Activated CD8-positive, alpha-beta memory T cell treated with anti-CD3 and anti-CD28 coated beads for 24 hours (primary cell): ENCODE data around the gene ELAVL3.
A peak's percentile ranks its signal among the peaks of the same experiment; 100 is the strongest.
"Not testable (repeated sequence)": the region's sequence is repeated elsewhere in the genome, so short reads cannot be mapped to it uniquely, and the experiment has no call there.

Experiments
- DNase-seq: peaks from one replicate; pipeline ENCODE4 v3.0.0-alpha.2; 2020

Gene ELAVL3

DNA sequence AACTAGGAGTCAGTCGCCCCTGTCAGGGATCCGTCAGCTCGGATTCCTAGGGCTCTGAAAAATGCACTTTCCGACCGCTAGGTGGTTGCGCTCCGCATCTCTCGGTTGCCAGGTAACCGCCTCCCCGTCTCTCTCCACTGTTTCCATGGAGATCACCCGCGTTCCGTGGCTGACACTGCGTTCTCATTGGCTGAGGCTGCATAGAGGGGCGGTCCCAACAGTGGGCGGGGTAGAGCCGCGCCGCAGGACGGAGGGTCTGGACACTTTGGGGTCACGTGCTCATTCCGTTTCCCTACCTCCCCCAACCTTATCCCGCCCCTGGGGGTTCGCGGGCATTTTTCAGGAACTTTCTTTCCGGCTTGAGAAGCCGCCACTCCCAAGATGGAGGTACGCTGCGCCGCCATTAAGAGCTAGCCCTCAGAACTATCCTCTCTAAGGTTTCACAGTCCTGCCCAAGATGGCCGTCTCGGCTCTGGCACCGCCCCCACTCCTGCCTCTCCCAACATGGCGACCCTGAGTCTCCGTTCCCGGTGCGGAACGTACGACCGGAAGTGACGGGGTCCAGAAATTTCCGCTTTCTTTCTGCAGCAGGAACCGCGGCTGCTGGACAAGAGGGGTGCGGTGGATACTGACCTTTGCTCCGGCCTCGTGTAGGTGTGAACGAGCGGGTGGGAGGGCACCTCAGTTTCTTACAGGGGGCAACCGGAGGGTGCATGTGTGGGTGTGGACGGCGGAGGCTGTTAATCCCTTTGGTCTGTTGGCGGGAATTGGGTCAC, 45.6 kb downstream of the ELAVL3 start, which contains the start of the genes ODAD3 and PRKCSH:
ODAD3 (minus strand) TSS at position 65 of the 776 bp plus-strand sequence. CDS start 105 bp downstream, outside the sequence.
PRKCSH (plus strand) TSS at position 579 of the 776 bp plus-strand sequence. CDS start 483 bp downstream, outside the sequence.
- peak; percentile 98 for DNase-seq

DNA sequence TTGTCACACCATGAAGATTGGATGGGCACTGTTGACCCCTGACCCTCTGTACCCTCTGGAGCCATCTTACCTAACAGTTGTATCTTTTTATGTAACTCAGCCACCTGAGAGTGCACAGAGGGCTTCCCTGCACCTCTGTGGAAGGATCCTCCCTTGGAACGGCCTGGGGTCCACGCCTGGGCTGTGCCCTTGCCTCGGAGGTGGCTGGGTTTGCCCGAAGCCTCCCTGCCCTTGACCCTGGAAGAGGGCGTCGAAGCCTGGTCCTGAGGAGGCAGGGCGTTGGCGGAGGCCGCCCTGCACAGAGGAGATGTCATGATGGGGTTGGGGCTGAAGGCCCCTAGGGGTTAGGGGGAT, 46.2 kb downstream of the ELAVL3 start:
- DNase-seq = no peak

DNA sequence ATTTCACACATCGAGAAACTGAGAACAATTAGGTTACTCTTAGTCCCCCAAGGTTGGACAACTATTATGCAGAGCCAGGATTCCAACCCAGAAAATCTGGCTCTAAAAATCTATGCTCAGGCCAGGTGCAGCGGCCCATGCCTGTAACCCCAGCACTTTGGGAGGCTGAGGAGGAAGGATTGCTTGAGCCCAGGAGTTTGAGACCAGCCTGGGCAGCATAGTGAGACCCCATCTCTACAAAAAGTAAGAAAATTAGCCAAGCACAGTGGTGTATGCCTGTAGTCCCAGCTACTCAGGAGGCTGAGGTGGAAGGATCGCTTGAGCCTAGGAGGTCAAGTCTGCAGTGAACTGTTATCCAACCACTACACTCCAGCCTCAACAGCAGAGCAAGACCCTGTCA, 47.3 kb downstream of the ELAVL3 start:
- not testable (repeated sequence) for DNase-seq

DNA sequence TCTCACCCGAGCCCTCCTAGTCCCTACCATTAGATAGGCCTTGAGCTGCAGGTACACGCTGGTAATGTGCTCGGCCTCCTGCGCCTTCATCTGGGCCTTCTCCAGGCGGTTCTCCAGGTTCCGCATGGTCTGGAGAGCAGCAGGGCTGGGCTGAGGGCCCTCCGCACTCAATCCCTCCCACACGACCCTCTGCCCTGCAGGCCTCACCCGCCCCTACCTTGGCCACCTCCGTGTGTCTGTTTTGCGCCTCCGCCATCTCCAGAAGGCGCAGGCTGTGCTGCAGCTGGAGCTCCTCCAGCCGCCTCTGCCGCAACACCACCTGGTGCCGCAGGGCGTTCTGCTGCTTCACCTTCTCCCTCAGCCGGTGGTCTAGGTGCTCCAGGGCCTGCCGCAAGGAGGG, 54.2 kb downstream of the ELAVL3 start:
- DNase-seq = no peak

DNA sequence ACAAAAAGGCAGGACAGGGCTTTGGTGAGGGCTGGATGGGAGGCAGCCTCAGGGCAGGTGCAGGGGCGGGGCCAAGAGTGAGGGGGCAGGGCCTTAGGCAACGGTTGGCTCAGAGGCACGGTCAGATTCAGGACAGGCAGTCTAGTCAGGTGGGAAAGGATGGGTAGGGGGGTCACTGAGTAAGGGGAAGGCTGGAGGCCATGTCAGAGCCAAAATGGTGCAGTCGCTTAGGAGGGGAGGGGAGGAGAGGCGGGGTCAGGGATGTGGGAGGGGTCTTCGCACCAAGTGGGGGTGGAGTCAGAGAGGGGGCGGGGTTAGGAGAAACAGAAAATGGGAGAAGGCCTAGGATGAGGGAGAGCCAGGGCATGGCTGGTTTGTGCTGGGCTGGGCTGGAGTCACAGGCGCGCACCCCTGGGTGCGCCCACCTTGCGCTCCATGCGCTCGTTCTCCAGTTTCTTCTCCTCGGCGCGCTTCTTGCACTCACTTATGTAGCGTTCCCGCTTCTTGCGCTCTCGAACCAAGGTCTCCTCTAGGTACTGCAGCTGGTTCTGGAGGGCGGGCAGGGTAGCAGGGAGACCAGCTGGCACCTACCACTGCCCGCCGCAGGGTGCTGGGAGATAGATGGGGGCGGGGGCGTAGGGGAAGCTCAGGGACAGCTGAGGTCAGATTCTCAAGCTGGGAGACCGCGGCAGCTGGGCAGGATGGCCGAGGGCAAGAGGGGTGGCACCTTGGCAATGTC, 55.0 kb downstream of the ELAVL3 start:
- DNase-seq = no peak

DNA sequence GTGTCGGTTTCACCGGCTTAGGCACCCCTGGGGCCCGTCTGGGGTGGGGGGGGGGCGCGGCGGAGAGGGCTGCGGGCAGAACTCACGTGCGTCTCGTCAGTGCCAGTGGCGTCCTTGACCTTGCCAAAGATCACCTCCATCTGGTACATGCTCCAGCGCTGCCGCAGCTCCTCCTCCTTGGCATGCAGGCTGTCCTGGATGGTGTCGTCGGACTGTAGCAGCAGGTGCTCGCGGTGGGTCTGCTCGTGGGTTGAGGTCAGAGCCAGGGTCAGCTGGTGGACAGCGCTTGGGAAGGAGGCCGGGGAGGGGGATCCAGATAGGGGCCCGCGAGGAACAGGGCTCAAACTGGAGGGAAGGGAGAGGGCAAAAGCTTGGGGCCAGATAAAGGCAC, 57.1 kb downstream of the ELAVL3 start:
- no peak for DNase-seq

DNA sequence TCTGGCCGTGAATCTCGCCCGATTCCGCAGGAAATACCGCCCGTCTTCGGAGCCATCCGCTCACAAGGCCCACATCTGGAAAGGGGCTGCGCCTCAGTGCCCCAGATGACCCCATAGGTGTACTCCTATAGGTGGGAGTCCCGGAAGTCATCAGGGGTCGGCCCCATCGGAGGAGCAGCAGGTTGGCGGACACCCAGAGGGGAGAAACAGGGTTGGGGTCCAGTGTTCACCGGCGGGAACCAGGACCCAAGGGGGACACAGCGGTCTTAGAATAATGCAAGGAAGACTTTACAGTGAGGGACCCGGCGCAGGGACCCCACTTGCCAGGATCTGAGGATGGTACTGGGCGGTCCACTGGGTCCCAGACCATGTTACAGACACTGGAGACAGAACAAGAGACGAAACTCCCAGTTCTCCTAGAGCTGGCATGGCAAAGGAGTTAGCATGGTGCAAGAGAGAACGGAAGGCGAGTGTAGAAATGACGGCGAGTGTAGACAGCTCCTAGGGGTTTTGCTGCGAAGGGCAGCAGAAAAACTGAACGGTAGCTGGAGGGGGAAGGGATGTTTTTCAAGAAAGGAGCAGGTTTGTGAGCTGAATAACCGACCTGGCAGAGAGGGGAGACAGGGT, 57.6 kb downstream of the ELAVL3 start:
- no peak for DNase-seq

DNA sequence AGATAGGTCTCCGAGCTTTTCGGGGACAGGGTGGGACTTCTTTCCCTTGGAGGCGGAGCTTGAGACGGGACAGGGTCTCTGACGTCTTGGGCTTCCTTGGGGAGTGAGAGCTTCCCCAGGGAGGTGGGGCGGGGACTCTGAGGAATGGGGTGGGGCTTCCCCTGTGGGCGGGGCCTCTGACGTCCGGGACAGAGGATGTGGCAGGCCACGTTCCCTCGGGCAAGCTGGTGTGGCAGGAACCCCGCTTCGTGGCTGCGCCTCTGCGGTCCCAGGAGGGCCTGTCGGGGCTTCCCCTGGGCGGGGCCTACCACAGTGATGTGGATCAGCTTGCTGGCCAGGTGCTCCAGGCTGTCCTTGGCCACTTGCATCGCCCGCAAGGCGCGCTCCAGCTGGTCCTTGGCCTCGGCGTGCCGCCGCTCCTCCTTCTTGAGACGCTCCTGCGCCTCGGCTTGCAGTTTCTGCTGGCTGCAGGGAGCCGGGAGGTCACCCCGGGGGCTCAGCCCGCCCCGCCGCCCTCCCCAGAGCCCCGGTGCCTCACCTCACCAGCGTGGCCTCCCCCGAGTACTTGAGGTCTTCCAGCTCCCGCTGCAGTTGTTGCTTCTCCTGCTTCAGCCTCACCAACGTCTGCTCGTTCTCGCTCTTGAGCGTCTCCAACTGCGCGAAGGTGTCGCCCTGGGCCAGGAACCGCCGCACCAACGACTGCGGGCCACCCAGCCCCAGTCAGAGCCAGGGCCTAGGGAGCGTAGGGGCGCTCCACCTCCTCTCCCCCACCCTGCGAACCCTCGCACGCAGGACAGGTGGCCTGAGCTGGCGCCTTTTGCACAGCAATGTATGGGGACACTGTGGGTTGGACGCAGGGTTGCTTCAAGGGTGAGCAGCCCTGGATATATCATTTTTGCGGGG, 58.4 kb downstream of the ELAVL3 start:
- peak; percentile 84 for DNase-seq

DNA sequence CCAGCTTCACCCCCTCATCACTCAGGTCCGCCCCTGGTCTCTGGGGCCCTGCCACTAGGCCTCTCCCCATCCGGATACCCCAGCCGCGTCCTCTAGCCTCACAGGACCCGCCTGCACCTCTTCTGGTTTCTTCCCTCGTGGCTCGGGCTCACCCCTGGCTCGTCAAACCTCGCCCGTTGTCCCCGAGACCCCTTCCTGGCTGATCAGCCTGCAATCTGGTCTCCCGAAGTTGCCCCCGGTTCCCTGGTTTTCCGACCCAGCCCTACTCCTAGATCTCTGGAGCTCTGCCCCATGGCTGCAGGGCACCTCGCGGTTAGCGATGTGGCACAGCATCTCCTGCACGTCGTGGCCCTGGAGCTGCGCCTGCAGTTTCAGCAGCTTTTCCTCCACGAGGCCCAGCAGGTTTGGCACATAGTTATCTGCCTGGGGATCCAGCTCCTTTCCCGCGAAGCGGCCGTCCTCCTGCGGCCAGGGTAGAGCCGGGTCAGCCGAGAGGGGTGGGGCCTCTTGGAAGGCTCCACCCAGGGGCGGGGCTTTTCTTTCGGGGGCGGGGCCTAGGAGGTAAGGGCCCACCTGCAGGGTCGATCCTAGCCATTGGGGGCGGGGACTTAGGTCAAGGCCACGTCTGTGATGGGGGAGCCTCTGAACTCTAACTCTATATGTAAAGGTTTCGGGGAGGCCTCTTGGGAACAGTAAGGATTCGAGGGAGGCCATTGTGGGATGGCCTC, 59.3 kb downstream of the ELAVL3 start:
- peak; percentile 80 for DNase-seq

DNA sequence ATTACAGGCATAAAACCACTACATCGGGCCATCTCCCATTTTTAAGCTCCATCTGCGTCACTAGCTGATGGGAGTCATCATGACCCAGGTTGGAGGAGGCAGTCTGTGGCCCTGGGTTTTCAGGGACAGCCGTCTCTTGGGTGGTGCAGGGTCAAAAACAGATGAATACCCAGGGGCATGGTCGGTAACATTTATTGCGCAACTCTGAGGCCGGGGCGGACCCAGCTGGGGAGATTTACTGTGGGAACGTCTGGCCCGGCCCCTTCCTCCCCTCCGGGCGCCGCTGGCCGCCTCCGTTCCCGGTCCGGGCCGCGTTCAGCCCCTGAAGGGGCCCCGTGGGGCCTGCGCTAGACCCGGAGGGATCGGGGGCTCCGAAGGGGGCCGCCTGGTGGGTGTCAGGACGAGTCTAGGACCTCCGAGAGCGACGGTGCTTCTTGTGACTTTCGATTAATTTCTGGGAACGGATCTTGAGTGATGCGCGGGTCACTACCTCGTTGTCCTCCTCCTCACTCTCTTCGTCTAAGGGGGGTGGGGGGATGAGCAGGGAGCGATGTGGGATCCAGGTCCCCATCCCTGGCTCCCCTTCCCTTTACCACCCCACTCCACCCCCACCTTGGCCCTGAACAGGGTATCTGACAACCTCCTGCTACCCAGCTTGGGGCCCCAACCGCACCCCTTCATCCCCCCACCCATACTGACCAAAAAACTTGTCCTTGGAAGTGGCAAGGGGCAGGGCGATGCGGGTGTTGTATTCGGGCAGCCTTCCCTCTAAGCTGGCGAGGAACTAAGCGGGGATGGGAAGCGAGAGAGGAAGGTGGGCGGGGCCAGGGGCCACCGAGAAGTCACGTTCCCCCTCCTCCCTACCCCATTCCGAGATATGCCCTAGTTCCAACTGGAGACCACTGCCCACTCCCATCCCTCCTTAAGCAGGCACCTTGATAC, 60.1 kb downstream of the ELAVL3 start:
- DNase-seq = no peak

DNA sequence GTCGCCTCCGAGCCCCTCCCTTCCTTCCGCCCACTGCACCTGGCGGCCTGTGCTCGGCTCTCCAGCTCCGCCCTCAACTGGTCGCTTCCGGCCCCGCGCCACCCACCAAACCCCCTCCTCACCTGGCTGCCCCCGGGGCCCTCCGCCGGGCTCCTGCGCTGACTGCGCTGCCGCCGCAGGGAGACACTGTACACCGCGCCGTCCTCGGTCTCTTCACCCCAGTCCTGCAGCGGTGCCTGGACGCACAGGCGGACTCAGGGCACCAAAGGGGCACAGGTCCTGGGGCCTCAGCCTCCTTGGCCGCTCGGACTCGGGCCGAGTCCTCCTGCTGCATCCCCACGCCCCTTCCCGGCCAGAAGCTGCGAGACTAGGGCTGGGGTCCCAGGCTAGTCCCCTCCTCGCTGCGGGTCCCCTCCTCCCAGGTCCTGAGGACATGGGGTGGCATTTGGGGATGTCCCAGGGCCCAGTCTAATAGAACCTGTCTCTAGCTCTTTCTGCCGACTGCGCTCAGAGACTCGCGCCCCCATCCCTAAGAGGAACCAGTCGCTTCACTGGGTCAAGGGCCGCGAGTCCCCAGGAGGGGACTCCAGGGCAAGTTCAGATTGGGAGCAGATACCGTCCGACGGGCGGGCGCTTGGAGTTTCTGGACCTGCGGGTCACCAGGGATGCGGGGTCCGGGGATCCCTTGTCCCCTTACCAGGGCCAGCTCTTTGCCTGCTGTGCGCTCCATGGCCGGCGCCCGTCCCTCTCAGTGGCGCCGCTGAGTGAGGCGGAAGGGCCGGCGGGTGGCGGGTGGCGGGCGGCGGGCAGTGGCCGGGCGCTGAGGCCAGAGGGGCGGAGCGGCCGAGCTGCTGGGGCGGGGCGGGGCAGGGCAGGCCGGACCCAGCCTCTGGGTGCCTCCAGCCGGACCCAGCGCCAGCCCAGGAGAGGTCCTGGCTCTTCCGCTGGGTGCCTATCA, 62.0 kb downstream of the ELAVL3 start, which contains the start of gene RGL3:
RGL3 (minus strand) TSS at position 766 of the 958 bp plus-strand sequence; CDS start at position 730, 36 bp downstream.
- no peak for DNase-seq

DNA sequence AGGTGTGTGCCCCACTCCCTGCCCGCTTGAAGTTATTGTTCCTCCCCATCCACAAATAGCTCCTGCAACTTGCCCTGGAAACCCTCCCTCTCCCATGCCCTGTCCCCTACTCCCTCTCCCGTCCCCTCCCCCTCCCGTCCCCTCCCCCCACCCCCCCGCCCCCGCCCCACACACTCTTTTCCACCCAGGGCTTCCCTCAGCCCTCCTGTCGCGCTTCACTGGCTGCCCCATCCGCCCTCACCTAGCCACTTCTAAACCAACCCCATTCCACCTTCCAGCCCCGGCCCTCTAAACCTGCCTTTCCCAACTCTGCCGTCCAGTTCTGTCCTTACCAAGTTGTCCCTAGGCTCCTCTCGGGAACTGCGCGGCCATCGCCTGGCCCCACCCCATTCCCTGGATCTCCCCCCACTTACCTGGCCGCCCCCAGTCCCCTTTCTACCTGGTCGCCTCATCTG, 62.7 kb downstream of the ELAVL3 start:
- DNase-seq = no peak

DNA sequence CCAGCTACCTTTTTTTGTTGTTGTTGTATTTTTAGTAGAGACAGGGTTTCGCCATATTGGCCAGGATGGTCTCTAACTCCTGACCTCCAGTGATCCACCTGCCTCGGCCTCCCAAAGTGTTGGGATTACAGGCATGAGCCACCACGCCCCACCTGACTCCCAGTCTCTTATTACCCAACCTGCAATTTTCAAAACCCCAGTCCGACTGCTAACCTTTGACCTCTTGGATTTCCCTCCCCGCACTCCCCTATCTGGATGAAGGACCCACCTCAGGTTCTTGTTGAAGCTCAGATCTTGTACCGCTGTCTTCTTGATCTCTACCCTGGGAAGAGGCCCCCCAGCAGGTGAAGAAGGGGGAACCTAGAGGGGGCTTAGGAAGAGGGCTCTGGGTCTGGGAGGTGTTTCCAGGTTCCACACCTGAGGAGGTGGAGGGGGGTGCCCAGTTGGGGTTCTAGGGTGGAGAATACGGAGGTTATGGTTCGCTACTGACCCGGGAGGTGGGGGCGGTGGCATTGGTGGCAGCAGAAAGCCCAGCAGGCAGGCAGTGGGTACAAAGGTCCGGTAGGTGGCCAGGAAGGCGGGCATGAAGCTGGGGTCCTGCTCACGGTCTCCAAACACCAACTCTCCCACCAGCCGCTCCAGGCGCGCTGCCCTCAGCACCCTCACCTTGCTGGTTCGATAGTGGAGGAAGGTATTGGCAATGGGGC, 64.3 kb downstream of the ELAVL3 start:
- no peak for DNase-seq

DNA sequence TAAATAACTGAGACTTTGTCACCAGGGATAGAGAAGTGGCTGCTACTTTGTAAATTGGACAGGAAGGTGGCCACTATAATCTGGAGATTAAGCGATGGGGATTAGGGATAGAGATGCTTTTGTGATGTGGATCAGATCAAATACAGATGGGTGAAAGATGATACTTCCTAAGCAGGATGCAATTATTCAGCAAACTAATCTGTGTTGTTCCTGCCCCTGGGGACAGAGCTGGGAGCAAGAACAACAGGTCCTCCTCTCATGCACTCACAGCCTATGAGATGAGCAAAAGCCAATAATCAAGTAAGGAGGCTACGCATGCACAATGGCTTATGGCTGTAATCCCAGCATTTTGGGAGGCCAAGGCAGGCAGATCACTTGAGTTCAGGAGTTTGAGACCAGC, 66.3 kb downstream of the ELAVL3 start:
- no peak for DNase-seq

DNA sequence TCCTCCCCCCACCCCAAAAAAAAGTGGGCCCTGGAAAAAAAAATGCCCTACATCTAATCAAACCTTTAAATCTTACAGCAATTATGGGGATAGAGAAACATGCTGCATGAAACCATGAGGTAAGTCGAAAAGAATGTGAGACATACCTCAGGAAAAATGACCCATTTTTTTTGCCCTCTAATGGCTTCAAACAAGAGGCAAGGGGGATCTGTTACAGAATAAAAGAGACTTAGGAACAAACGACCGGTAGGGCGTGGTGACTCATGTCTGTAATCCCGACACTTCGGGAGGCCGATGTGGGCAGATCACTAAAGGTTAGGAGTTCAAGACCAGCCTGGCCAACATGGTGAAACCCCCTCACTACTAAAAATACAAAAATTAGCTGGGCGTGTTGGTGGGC, 70.2 kb downstream of the ELAVL3 start:
- DNase-seq = no peak

DNA sequence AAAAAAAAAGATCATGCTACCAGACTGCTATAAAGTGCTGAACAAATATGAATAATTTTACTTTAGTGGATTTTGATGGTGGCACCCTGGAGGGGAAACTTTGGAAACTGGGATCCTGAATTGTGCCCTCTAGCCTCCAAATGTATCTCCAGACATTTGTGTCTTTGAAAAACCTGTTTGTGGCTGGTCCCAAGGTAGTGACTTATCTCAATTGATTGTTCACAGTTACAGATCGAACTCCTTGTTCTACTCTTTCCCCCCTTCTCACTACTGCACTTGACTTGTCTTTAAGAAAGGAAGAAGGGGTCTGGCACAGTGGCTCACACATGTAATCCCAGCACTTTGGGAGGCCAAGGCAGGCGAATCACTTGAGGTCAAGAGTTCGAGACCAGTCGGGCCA, 72.3 kb downstream of the ELAVL3 start:
- DNase-seq = no peak

DNA sequence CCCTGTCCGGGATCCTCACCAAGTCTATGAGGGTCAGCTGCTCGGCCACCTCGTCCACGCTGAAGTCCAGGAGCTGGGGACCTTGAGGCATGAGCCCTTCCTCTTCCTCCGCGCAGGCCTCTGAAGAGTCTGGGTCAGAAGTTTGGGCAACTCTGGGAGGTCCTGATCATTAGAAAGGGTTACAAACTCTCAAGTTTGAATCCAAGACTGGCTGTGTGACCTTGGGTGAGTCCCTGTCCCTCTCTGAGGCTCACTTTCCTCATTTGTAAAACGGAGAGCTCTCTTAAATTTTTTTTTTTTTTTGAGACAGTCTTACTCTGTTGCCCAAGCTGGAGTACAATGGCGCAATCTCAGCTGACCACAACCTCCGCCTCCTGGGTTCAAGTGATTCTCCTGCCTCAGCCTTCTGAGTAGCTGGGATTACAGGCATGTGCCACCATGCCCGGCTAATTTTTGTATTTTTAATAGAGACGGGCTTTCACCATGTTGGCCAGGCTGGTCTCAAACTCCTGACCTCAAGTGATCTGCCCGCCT, 74.1 kb downstream of the ELAVL3 start:
- DNase-seq = not testable (repeated sequence)
